HG03159 (cell line): Measurements from ENCODE around the gene TOMM7.
"Not testable (repeated sequence)": the region's sequence is repeated elsewhere in the genome, so short reads cannot be mapped to it uniquely, and the experiment has no call there.

Experiments used
- ATAC-seq: cut with Tn5 transposase; IDR thresholded peaks from one replicate; pipeline ENCODE4 v1.9.1; 2021; ENCODE audit warnings: mild to moderate bottlenecking, moderate library complexity; ENCODE audit not compliant: unreplicated experiment

The TOMM7 gene

DNA sequence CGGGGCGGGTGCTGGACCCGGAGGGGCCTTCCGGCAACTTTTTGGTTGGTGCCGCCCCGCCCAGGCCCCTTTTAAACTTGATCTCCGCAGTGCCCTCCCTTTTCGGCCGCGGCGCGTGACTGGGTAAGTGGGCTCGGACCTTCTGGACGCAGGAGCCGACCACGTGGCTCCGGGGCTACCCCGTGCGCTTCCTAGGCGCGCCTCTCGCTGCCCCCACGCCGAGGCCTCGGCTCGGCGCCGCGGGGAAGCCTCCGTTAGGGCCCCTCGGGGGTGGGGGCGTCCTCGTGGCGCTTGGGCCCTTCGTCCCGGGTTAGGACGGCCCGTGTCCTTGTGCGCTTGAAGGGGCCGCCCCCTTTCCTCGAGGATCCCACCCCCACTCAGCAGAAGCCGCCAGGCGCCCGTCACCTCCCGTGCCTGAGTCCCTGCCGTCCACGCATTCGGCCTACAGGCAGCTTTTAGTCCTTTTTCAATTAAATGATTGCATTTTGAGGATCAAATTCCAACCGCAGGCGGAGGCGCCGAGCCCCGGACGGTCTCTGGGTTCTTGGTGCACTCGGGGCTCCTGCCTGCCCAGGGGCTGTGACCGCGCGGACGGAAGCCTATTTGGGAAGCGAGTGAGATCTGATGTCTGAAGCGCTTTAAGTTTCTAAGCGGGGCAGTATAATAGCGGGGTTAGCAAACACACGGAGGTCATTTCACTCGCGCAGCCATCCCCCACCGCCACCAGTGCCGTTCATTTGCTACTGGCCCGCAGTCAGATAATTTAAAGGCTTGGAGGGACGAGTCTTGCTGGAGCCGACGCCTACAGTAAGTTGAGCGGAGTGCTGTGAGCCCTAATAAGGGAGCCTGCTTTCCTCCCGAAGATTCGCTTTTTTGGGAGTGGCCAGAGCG is 31.8 kb upstream of the TOMM7 start:
- peak; percentile 73 for ATAC-seq

DNA sequence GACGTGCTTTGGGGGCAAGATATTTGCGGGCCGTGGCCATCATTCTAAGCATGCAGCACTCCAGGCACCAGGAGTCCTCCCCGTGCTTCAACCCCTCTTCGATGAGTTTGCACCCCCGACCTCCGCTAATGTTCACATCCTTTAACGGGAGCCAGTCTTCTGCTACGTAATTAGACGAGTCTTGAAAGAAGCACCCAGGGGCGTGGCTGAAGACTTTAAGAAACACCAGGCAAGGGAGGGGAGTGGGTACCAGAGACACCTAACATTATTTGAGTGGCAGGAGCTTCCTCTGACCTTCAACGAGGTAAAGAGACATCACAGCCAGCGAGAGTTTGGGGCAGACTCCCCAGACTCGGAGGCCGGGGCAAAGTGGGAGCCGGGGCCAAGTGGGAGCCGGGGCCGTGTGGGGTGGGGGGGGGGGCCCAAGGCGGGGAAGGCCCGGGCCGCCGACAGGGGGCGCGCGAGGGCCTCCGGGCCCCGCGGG is 31.1 kb upstream of the TOMM7 start:
- ATAC-seq, result peak; percentile 32

DNA sequence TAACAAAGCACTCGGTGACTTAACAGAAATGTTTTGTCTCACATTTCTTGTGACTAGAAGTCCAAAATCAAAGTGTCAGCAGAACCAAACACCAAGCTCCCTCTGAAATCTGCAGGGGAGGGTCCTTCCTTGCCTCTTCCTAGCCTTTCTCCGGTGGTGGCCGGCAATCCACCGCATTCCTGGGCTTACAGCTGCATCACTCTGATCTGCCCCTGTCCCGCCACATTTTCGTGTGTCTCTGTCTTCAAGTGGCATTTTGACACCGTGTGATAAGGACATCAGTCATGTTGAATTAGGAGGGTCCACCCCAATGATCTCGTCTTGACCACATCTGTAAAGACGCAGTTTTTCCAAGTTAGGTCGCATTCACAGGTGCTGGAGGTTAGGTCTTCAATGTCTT is 30.5 kb upstream of the TOMM7 start:
- no peak for ATAC-seq

DNA sequence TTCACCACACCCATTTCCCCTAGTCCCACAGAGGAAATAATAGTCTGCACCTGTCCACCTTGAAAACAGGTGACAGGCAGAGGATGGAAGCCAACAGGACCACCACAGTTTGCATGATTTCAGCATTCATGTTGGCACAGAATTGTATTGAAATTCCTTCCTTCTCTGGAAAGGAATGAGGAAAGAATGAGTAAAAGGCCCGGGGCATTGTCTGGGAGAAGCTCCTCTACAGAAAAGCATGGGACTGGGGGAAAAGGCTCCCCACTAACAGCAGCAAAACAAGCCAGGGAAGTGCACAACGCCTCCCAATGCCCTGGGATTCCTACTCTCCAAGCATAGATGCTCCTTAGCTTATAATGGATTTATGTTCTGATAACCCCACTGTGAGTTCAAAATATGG is 28.5 kb upstream of the TOMM7 start:
- no peak for ATAC-seq

DNA sequence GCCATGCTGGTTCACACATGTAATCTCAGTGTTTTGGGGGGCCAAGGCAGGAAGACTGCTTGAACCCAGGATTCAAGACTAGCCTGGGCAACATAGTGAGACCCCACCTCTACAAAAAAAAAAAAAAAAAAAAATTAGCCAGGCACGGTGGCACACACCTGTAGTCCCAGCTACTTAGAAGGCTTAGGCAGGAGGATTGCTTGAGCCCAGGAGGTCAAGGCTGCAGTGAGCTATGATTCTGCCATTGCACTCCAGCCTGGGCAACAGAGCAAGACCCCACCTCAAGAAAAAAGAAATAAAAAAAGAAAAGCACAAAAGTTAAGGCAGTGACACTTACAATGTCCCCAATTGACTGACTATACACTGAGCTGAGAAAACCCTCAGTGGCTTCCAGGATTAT is 27.7 kb upstream of the TOMM7 start:
- not testable (repeated sequence) for ATAC-seq

DNA sequence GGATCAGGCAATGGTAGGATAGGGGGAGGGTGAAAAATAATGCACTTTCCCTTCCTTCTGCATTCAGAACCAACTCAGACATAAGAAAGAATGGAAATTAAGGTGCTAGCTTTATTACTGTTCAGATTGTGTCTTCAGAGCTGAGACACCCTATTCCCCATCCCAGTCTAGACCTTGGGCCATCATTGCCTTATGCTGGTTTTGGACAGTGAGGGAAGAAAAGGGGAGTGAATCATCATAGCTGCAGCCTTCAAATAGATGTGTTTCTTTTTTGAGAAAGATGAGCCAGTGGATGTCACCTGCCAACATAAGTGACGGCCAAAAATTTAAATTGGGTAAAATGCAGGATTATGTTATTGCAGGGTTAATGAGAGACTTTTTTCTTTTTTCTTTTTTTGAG is 27.0 kb upstream of the TOMM7 start:
- no peak for ATAC-seq

DNA sequence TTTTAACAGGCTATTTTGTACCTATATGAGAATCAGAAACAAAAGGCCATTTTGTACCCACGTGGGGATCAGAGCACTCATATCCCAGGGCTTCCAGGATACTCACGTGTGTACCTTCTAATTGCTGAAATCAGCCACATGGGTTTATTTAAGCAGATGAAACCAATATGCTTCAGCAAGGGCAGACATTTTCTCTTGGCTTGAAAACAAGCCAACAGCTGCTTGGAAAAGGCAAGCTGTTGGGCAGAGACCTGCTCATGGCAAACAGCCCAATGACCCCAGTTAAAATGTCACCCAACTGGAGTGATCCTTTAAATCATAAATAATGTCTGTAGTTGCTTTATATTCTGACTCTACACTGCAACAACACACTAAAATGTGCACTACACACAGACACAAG is 26.5 kb upstream of the TOMM7 start:
- no peak for ATAC-seq

DNA sequence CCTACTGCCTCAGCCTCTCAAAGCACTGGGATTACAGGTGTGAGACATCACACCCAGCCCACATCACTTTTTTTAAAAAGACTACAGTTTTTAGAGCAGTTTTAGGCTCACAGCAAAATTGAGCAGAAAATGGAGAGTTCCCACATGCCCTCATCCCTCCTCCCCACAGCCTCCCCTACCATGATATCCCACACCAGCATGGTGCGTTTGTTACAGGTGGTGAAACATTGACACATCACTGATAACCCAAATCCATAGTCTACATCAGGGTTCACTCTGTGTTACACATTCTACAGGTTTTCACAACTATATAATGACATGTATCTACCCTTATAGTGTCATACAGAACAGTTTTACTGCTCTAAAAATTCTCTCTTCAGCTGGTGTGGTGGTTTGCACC is 24.3 kb upstream of the TOMM7 start:
- no peak for ATAC-seq

DNA sequence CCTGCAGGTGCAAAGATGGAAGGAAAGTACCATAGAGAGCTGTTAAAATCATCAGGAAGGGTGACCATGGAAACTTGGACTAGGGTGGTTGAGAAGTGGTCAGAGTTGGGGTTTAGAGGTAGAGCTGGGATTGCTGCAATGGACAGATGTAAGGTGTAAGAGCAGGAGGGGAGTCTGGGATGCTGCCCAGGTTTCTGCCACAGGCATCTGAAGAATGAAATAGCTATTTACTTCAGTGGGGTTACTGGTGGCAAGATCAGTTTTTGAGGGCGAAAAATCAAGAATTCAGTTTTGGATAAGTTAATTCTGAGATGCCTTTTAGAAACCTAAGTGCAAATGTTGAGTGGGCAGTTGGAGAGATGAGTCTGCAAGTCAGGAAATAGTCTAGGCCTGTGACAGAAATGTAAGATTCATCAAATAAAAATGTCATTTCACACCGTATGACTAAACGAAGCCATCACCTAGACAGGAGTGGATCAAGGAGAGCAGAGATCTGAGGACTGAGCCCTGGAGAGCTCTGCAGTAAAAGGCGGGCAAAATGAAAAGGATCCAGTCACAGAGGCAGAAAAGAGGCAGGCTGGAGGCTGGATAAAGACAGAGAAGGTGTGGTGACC is 22.7 kb upstream of the TOMM7 start:
- ATAC-seq, result no peak

DNA sequence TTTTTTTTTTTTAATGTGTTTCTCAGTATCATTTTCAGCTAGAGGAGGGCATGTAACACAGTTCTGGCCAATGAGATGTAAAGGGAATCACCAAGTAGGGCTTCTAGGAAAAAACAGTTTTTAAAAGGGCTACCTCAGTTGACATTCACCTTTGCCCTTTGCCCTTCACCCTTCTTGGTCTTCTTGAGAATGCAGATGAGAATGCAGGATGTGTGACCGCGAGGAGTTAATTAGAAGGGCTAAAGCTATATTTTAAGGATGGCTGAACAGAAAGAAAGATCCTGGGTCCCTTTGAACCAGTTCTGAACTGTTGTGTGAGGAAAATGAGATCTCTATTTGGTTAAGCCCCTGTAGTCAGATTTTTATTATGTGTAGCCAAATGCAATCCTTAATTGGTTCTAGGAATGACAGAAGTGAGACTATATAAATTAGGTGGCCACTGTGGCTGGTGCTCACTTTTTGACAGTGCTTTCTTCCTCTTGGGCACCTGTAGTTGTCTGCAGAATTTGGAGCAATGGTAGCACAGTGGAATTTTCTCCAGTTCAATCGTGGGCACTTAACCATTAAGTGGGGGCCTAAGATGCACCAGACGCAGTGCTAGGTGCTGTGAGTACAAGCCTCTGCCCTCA is 21.1 kb upstream of the TOMM7 start:
- ATAC-seq, result no peak

DNA sequence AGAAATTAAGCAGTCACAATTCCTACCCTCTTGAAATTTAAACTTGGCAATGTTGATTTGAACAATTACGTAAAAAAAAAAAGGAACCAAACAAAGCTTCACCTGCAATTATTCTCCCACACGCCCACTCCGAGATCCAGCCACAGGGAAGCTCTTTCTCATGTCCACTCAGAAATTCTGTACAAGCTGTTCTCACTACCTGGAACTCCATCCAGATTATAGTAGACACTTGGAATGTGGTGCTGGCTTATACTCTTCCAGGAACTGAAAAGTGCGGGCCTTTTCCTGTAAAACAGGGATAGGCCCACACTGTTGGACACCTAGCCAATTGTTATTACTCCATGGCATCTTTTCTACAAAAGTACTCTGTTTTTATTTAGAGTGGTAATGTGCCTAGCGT is 20.3 kb upstream of the TOMM7 start:
- ATAC-seq, result no peak

DNA sequence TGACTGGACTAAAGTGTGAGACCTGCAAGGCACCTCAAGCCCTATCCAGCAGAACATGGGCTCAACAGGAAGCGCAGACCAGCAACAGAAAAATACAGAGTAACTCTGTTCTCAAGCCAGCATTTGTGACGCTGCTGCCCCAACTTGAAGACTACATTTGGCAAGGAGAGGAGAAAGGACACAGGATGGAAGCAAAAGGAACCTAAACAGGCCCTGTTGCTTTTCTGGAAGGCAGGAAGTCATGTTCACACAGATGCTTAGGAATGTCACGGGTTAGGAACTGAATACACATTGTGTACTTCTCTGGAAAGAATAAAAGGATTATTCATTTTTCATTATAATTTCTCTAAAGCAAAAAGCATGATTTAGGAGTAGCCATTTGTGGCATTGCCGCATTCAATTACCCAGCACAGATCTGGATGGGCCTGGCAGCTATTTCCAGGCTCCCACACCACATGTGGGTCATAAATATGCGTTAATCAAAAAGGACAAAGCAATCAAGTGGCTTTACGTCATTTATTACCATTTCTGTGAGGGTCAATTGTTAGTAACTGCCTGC is 19.8 kb upstream of the TOMM7 start:
- no peak for ATAC-seq

DNA sequence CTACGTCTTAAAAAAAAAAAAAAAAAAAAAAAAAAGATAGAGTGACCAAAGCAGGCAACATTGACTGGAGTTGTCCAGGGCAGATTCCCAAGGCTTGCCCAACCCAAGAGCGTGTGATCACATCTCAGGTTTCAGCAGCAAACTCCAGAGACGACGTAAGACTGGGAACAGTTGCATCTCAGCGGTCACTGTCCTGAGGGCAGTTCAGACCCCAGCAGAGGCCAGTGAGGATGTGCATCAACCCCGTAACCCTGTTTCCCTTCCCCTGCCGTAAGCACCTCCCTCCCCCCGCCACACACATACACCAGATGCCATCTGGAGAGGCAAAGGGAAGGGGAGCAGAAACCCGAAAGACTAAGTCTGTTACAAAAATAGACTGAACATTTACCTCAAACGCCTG is 19.3 kb upstream of the TOMM7 start:
- no peak for ATAC-seq

DNA sequence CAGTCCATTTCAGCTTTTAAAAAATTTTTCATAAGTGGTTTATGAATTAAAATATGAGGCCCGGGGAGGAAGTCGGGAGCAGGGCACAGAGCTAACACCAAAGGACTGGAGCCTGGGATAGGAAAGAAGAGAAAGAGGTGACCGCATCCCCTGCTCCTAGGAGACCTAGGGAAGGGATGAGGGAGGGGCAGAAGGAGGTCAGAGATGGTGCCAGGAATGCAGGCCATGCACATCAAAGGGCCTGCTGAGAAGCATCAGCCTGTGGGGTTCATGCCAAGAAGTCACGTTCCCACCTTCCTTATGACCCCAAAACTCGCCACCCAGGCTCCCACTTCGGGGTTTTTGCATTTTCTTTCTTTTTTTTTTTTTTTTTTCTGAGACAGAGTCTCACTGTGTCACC is 14.7 kb upstream of the TOMM7 start:
- no peak for ATAC-seq

DNA sequence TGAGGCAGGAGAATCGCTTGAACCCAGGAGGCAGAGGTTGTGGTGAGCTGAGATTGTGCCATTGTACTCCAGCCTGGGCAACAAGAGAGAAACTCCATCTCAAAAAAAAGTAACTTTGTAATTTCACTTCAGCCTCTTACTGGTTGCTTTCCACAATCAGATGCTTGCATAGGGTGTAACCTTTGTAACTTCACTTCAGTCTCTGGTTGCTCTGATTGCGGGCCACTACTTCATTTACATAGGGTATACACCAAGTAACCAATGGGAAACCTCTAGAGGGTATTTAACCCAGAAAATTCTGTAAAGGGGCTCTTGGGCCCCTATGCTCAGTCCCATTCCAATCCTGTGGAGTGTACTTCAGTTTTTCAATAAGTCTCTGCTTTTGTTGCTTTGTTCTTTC is 13.9 kb upstream of the TOMM7 start:
- not testable (repeated sequence) for ATAC-seq

DNA sequence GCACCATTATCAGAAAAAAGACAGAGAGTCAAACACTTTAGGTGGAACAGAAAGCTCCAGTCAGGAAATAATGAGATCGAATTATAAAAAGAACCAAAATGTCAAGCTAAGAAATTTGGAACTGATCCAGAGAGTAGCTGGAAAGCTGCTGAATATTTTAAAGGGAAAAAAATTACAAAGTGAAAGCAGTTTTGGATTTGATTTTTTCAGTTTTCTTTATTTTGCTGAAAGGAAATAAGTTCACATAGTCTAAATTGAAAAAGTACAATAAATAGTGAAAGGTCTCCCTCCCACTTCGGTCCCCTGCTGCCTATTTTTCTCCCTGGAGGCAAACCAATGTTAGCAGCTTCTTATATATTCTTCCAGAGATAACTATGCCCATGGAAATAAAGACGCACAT is 11.3 kb upstream of the TOMM7 start:
- ATAC-seq, result no peak

DNA sequence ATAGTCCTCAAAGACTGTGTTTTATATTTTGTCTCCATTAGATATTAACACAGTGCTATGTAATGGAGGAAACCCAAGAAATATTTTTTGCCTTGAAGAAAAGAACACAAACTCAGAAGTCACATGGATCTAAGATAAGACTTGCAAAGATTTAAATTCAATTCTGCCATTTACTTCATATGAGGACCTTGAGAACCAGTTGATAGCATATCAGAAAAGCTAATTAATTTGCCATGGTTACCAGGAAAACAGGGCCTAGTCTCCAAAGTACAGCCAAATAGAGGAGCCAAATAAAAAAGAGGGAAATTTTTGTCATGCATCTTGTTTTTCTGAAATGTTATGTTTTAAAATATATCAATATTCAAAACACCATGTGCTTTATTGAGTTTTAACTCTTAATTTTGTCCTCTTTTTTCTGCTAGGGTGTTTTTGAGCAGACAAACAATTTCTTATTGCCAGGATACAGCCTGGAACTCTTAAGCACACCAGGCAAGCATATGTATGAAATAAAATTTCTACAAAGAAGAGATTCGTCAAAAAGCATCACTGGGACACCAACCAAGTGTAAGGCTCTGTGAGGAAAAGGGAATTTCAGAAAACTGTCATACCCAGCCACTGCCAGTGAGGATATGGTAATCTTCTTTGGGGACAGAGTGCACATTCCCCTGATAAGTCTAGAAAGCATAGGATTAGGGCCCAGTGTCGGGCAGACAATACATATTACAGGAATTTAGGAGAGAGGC is 10.6 kb upstream of the TOMM7 start:
- no peak for ATAC-seq

DNA sequence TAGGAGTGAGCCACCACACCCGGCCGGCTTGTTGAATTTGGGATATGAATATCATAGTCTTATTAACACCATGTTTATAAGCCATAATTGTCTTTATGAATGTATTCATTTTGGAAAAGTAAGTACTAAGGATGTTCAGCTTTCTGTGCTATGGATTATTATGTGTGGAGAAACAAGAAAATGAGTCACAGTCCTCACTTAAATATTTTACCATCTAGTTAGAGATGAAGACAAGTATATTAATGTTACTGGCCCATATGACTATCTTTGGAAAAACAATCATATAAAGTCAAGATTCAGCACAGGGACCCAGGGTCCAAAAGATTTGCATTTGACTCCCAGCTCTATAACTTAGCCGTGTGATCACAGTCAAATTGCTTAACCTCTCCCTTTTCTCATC is 9.8 kb upstream of the TOMM7 start:
- no peak for ATAC-seq

DNA sequence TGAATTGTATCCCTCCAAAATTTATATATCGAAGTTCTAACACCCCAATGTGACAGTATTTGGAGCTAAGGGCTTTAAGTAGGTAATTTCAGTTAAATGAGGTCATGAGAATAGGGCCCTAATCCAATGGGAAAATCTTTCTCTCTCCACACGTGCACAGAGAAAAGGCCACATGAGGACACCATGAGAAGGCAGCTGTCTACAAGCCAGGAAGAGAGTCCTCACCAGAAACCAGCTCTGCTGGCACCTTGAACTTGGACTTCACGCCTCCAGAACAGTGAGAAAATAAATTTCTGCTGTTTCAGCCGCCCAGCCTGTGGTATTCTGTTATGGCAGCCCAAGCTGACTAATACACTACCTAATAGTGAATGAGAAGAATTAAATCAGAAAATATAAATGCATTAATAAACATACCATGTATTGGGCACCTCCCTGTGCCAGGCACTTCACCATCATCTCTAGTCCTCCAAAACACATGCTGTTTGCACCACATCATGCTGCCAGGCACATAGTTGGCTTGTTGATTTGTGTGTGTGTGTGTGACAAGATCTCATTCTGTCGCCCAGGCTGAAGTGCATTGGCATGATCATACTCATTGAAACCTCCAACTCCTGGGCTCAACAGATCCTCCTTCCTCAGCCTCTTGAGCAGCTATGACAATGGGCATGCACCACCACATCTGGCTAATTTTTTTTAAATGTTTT is 9.1 kb upstream of the TOMM7 start:
- no peak for ATAC-seq

DNA sequence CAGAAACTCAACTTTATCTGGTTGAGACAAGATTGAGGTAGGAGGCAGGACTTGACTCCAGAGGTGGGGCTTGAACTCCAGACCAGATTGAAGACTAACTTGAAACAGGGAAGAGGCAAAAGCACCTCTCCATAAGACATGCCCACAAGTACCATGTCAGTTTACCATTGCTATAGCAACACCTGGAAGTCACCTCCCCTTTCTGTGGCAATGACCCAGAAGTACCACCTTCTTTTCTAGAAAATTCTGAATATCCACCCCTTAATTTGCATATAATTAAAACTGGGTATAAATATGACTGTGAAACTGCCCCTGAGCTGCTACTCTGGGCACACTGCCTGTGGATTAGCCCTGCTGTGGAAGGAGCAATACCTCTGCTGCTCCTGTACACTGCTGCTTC is 4.9 kb upstream of the TOMM7 start:
- ATAC-seq, result no peak
